HG03039 (cell line): ENCODE measurements around the gene HNRNPUL2.

Experiments
- ATAC-seq: cut with Tn5 transposase; IDR thresholded peaks from one replicate; pipeline ENCODE4 v1.9.1; 2021; ENCODE audit warnings: mild to moderate bottlenecking, moderate library complexity; ENCODE audit not compliant: unreplicated experiment

Gene HNRNPUL2

DNA sequence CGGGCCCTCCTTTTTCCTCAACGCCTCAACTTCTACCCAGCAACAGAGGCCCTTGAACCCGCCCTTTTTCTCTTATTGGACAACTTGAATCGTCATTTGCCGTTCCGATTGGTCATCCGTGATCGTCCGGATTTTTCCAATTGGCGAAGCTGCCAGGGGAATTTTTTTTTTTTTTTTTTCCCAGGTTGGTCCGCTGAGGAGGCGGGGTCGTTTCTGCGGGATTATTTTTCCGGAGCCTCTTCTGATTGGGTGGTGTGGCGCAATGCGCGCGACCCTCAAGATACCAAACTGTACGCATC, 564 bp upstream of the HNRNPUL2 start:
- peak; percentile 47 for ATAC-seq

DNA sequence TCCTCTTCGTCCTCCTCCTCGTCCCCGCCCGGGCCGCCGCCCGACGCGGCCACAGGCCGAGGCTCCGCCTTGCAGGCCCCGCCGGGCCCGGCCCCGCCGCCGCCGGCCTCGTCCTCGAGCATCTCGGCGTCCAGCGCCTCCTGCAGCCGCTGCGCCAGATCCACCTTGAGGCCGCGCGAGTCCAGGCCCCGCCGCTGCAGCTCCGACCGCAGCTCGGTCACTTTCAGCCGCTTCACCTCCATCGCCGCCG, 417 bp downstream of the HNRNPUL2 start:
- ATAC-seq, result no peak

DNA sequence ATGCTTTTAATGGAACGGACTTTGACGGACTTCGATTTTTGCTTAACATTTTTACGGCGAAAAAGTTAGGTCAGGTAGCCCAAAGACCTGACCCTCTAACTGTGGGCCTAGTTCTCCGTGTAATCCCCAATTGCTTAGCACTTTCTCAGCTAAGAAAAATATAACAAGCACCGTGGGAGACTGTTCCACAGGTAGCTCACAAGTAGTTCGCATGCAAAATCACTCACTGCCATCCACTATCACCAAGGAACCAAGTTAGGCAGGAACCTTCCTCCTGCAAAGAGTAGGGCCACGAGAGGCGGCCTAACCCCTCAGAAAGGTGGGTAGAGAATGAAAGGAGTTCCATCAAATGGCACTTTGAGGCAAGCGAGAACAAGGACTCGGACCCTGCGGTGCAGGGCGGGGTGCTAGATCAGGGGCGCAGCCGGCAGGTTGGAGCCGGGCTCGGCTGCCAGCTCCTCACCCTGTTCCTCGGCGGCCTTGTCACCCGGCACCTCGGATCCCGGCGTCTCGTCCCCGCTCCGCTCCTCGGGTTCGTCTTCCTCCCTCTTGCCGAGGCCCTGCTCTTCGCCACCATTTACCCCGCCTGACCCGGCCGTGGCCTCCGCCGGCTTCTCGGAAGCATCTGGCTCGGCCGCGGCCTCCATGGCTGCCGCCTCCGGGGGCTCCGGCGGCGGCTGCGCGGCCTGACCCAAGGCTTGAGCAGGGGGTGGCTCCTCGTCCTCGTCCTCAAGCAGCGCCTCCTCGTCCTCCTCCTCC, 922 bp downstream of the HNRNPUL2 start:
- peak; percentile 0 for ATAC-seq

DNA sequence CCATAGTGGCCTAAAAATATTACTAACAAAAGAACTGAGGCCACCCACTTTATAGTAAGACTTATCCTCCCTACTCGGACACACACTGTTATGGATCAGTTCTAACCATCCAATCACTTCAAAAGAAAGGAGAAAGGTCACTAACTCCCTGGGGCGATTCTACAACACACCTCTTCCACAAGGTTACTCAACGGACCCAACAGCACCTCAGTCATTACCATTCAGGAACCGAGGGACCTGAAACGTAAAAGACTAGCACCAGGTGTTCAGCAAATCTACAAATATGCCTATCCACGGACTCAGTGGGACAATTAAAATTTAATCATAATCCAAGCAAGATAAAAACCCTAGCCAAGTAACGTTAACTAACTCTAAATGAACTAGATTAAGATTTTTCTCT, 1.6 kb downstream of the HNRNPUL2 start:
- ATAC-seq, result no peak

DNA sequence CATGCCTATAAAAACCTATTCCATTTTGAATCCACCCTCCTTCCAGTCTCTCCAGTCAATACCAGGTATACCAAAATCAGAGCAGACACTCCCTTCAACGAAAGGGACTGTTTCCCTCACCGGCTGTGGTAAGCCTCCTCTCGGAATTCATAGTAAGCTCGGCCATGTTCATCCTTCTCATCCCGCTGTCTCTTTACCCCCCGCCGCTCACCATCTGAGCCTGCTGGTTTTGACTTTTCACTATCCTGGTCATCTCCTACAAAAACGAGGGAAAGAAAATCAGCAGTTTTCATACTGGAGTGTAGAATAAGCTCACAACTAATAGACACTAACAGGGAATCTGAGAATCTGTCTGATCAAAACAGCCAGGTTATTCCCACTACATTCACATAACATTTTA, 3.1 kb downstream of the HNRNPUL2 start:
- no peak for ATAC-seq

DNA sequence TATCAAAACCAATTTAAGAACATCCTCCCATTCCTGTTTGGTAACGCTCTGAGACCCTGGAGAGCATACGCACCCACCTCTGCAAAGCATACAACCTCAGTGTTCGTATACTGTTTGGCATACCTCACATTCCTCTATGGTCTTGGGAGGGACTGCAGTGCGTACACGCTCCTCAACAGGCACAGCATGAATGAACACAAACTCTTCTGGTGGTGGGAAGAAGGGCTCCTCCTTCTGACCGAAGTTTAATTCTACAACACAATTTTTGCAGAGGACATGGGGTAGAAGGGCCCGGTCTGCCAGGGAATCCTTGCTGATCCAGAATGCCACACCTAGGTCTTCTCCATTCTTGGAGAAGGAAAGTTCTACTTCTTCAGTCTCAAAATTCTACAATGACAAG, 5.3 kb downstream of the HNRNPUL2 start:
- ATAC-seq, result no peak

DNA sequence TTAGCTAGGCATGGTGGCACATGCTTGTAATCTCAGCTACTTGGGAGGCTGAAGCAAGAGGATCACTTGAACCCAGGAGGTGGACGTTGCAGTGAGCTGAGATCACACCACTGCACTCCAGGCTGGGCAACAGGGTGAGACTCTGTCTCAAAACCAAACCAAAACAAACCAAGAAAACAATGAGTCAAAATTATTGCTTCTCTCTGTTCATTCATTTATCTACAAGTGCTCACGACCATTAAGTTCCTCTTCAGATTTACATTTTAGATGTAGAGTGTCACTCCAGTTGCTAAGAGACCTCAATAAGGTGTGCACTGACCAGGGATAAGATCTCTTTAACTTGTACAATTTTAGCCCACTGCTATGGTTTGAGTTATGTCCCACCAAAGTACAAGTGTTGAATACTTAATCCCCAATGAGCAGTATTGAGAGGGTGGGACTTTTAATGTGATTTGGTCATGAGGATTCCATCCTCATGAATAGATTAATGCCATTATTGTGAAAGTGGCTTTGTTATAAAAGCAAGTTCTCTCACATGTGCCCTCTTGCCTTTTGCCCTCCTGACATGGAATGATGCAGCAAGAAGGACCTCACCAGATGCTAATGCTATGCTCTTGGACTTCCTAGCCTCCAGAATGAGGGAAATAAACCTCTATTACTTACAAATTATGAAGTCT, 7.8 kb downstream of the HNRNPUL2 start:
- no peak for ATAC-seq

DNA sequence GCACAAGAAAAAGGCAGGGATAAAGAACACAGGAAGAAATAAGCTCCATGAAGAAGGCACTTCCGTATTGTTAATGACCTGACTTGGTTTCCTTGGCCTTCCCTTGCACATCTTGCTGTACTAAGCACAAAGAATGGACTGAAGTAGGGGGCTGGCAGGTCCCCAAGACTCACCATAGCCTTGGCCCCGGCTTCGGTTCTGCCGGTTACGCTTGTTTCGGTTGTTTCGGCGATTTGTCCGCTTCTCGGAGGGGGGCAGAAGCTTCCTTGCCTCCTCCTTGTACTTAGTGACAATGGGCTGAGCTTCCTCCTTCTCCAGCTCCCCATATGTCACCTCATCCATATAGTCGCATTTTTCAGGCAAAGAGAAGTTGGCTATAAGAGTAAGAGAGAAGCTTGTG, 10.4 kb downstream of the HNRNPUL2 start:
- ATAC-seq, result no peak

DNA sequence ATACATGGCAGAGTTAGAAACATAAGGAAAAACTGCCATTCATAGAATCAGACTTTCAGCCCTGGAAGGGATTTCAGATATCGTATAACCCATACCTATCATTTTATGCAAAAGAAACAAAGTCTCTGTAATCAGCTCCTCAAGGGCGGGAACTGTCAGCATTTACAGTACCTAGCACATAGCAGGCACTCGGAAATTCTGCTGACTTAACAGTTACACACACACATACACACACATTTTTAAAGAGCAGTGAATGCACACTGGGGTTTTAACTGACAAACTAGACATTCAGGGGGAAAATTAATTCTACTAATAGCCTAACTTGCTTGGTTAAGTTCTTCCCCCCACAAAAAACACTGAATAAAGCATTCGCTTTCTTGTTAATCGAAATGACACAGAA, 11.1 kb downstream of the HNRNPUL2 start:
- no peak for ATAC-seq

DNA sequence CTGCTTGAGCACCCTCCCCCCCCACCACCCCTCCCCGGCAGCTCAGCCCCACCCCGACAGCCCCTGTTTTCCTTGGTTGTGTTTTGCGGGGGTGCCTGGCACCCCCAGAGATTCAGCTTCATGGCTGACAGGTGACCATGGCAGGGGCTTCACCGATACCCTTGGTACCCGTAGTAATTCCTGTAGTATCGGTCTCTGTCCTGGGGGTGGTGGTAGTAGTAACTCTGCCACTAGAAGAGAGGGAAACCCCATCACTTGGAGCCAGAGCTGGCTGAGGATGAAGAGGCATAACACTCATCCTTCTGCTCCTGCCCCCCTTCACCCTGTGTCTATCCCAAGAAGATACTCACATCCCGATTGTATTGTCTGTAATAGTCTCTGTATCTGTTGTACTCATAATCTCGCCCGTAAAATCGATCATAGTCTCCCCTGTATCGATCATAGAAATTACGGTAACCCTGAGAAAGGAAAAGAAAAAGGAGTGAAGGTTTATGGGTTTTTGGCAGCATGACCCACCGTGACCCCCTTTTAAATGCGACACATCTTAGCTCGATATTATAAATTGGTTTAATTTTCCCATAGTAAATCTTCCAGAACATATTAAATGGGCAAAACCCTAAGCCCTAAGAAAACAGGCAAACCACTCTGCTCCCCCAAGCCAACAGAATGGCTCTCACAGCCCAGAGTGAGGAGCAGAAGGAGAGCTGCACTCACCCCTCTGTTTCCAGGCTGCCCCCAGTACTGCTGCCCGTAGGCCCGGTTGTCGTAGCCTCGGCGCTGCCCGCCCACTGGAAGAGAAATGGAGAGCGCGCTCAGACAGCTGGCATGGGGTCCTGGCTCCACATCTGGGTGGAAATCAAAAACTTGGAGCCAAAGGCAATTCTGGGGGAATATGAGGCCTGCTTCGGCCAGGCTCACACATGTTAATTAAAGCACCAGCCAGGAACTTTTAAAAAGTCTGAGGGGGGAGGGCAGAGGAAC, 11.8 kb downstream of the HNRNPUL2 start:
- no peak for ATAC-seq

DNA sequence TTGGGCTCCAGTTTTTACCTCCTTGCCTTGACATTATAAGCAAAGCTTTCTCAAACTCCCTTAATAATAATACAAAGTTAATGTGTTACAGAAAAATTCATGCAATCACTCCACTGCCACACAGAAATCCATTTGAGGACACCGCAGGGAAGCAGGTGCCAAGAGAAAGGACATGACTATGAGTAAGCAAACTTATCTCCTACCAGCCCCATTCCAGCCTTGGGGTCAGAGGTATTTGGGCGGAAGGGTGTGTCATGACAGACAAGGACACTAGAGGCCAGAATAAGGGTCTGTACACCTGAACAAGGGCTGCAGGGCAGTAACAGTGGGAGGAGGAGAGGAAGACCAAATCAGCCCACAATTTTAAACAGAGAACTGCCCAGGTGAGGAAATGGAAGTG, 13.9 kb downstream of the HNRNPUL2 start:
- ATAC-seq, result no peak

DNA sequence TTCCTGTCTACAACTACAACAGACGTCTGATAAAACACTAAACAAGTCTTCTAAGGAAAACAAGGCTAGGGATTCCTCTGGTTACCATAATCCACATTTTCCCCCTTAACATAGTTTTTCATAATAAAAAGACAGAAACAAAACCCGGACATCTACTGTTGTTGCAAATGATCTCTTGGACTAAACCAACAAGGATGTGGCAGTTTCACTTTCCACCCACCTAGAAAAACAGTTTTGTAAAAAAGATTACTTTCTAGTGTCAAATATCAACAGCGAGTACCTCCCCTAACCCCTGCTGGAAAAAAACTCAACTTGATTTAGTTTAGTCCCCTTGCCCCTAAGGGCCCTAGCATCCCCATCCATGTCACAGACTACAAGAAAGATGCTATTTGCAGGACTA, 14.4 kb downstream of the HNRNPUL2 start:
- ATAC-seq, result no peak

DNA sequence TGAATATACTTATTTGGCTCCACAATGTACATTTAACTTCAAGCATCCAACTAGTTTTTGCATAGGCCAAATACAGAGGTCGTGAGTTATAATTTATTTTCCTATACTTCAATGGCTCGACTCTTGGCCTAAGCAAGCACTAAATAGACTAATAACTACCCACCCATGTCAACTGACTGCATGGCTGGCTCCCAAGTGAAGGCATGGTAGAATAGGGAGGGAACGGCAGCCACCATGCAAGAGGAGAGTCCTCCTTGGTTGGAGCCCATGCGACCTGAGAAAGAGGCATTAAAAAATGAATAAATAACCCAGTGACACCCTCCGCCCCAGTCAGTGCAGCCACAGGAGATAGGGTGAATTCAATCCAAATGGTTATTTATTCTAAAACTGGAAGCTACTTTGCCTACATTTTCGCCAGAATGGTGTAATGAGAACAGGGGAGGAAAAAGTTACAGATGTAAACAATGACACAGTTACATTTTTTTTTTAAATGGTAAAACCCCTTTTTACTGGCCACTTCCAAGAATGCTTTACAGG, 14.9 kb downstream of the HNRNPUL2 start:
- no peak for ATAC-seq

DNA sequence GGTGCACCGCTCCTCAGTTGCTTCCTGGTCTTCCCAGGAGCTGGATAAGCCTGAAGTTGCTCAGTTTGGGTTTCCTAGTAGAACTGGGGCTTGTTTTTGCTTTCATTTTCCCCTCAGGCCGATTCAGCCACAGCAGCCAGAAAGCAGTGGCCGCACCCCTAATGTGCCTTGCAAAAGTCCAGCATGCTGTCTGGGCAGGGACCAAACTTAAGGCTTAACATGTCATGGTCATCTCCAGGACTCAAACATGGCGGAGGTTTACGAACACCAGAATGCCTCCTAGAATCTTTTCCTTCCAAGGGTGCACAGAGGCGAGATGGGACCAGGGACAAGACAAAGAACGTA, 17.3 kb downstream of the HNRNPUL2 start:
- ATAC-seq, result no peak

DNA sequence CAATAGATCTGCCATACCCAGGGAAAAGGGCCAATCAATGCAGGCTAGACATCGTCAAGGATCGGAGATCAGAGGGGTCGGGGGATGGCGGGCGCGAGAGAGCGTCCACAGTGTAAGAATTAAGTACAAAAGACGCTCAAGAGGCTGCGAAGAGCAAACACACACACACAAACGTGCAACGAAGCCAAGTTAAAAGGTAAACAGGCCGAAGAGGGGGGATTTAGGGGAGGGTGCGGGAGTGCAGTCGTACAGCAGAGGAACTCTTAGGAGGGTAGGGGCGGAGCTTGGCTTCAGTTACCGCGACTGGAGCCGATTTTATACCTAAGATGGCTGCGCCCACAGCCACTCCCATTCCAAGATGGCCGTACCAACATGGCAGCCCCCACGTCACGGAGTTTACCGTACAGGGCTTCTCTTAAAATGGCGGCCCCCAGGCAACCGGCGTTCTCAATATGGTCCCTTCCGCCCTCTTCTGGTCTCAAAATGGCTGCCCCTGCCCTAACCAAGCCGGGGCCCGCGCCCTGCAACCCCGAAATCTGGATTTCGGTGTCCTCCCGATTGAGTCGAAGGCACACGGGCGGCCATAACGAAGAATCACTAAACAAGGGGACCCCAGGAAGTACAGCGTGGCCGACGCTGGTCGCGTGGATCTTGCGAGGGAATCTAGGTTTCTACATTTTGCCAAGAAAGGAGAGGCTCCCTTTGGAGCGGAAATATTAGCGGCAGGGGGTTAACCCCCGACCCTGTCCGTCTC, 17.8 kb downstream of the HNRNPUL2 start:
- ATAC-seq, result peak; percentile 44

DNA sequence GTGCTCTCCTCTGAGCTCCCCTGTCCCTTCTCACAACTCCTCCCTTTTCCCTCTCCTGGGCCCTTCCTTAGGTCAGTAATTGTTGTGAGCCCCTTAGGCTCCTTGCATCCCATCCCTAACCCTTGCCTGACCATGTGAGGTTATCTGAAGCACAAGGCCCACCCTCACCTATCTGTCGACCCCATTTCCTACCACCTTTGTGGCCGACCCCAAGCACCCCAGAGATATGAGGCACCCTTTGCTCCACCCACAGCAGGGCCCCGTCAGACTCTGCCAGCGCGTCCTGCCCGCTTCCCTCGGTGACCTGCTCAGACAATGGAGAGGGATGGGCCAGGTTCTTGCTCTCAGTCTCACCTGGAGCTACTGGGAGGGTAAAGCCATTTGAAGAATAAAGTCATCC, 18.5 kb downstream of the HNRNPUL2 start:
- no peak for ATAC-seq

DNA sequence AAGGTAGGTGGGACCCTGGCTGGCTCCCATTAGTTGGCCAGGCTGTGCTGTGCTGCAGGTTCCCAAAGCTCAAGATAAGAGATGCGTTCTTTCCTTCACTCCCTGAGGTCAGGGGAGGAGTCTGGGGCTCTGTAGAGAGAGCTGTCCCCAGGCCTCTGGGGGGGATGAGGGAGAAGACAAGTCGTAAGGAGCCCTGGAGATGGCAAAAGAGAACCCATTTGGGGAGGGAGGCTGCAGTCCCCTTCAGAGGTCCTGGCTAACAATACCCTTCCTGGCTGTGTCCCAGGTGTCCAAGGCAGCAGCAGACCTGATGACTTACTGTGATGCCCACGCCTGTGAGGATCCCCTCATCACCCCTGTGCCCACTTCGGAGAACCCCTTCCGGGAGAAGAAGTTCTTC, 18.9 kb downstream of the HNRNPUL2 start:
- no peak for ATAC-seq

DNA sequence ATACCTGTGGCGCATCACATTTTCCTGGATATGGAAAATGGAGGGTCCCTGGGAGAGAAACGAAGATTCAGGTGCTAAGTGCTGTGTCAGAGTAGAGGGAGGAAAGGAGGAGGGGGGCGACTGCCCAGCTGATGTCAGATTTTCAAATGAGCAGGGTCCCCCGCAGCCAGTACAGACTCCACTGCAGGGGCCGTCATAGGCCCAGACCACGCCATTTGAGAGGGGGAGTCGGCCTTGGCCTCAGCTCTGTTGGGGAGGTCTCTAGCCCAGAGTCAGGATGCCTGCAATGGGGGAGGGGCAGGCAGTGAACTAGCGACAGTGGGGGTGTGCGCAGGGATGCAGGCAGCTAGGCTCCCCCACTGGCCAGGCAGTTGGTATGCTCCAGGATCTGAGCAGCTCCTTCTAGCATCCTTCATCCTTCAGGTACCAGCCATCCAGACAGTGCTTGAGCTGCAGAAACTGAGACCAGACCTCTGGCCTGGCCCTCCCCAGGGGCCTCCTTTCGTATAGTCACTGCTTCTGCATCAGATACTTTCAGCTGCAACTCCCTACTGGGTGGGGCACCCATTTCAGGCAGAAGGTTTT, 19.9 kb downstream of the HNRNPUL2 start, which contains the start of the genes BSCL2 and GNG3:
Gene BSCL2 (minus strand): TSS at position 148 of the 585 bp plus-strand sequence. CDS start 229 bp downstream, outside the sequence.
Gene GNG3 (plus strand): TSS at position 400 of the 585 bp plus-strand sequence. CDS start 620 bp downstream, outside the sequence.
- no peak for ATAC-seq

DNA sequence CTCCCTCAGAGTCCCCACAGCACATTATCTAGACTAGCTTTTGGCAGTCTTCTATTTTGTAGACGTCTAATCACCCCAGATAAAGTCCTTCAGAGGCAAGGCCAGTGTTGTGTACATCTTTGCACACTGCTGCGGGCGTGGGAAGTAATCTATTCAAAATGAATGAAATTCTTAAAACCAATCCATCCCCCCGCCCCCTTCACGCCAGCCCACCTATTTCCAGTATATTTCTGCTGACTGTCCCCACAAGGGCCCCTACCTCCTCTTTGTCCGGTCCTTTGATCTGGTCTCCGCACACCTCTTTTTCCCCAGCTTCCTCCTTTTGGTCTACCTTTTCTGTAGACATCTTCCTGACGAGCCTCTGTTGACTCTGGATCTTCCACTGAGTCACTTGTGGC, 20.4 kb downstream of the HNRNPUL2 start:
- no peak for ATAC-seq
